HUES6 (cell line): ENCODE results near the gene TLR8.

Source experiments
- H3K27ac ChIP-seq: 2 replicates; pipeline ENCODE4 v1.7.0; 2013; ENCODE audit warnings: low read depth, mild to moderate bottlenecking, low read length, inconsistent platforms
- H3K27me3 ChIP-seq: 2 replicates; pipeline ENCODE4 v1.6.1; 2013; ENCODE audit warnings: low read length; ENCODE audit not compliant: control insufficient read depth, insufficient read depth
- H3K36me3 ChIP-seq: 2 replicates; pipeline ENCODE4 v1.6.1; 2013; ENCODE audit warnings: low read length; ENCODE audit not compliant: control insufficient read depth, insufficient read depth
- H3K4me1 ChIP-seq: 2 replicates; pipeline ENCODE4 v1.6.1; 2013; ENCODE audit warnings: low read length; ENCODE audit not compliant: control insufficient read depth, insufficient read depth
- H3K4me3 ChIP-seq: 2 replicates; pipeline ENCODE4 v1.5.1; 2013; ENCODE audit warnings: low read depth, low read length
- H3K9ac ChIP-seq: one replicate; pipeline ENCODE4 v1.6.1; 2013; ENCODE audit warnings: mild to moderate bottlenecking, low read length
- H3K9me3 ChIP-seq: 2 replicates; pipeline ENCODE4 v1.6.1; 2013; ENCODE audit warnings: low read depth, low read length; ENCODE audit not compliant: control insufficient read depth, insufficient read depth

TLR8 gene

DNA sequence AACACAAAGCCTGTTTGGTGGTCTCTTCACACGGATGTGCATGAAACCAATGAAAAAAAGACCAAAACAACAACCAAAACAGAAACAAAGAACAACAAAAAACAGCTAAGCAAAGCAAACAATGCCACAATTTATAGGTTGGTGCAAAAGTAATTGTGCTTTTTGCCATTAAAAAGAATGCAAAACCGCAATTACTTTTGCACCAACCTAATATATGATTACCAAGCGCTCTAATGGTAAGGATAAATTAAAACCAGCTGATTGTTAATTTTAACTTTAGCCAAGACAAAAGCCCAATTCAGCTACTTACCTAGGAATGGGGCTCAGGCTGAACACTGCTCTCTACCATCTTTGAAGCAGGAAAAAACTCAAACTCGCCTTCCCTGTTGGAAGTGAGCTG lies 39.1 kb downstream of the TLR8 start:
- no peak overlapping the region for H3K4me3 ChIP-seq
- no peaks in the 10 kb centered on the region for H3K9me3 ChIP-seq
- no peaks in the 10 kb centered on the region for H3K36me3 ChIP-seq
- peak overlapping the region; percentile 69 for H3K9ac ChIP-seq
- H3K27ac ChIP-seq = peak overlapping the region; percentile 73; the same call in 1 of the 2 replicates
- no peaks in the 10 kb centered on the region for H3K27me3 ChIP-seq
- H3K4me1 ChIP-seq = peaks cover 36% of the 10 kb centered on the region

DNA sequence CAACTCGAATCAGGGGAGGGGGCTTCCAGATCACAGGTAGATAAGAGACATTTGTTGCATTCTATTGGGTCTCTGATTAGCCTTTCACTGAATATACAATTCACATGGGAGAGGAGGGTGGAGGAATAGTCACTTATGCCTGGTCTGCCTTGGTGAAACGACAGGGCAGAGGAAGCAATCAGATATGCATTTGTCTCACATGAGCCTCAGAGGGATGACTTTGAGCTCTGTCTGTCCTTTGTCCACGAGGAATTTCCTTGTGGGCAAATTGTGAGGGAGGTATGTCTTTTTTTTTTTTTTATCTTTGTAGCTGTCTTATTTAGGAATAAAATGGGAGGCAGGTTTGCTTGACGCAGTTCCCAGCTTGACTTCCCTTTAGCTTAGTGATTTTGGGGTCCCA lies 40.0 kb downstream of the TLR8 start:
- peak overlapping the region; percentile 73; the same call in 1 of the 2 replicates for H3K27ac ChIP-seq
- peak overlapping the region; percentile 69 for H3K9ac ChIP-seq
- H3K4me3 ChIP-seq = no peak overlapping the region; the same call in 1 of the 2 replicates
- no peaks in the 10 kb centered on the region for H3K27me3 ChIP-seq
- no peaks in the 10 kb centered on the region for H3K36me3 ChIP-seq
- peaks cover 39% of the 10 kb centered on the region for H3K4me1 ChIP-seq
- H3K9me3 ChIP-seq = no peaks in the 10 kb centered on the region

- Histone ChIP-seq H3K4me3 (peak overlapping the region; percentile 6; the same call in 1 of the 2 replicates), H3K4me1 (peaks cover 39% of the 10 kb centered on the region), H3K9me3 (no peaks in the 10 kb centered on the region), H3K27ac (peak overlapping the region; percentile 73; the same call in 1 of the 2 replicates), H3K36me3 (no peaks in the 10 kb centered on the region), H3K27me3 (no peaks in the 10 kb centered on the region), H3K9ac (peak overlapping the region; percentile 72)
These were observed 40.6 kb downstream of the TLR8 start for GRCh38 chrX:12946838-12947544.

- H3K4me1 ChIP-seq = peaks cover 39% of the 10 kb centered on the region
- no peak overlapping the region for H3K4me3 ChIP-seq
- H3K27ac ChIP-seq = peak overlapping the region; percentile 63; the same call in 1 of the 2 replicates
- no peaks in the 10 kb centered on the region for H3K9me3 ChIP-seq
- H3K27me3 ChIP-seq = no peaks in the 10 kb centered on the region
- no peaks in the 10 kb centered on the region for H3K36me3 ChIP-seq
- peak overlapping the region; percentile 72 for H3K9ac ChIP-seq
These were observed 41.3 kb downstream of the TLR8 start for GRCh38 chrX:12947545-12948235.

GRCh38 chrX:12948495-12948894 lies 42.1 kb downstream of the TLR8 start:
- H3K4me3 ChIP-seq = no peak overlapping the region
- H3K27ac ChIP-seq = peak overlapping the region; percentile 63; the same call in 1 of the 2 replicates
- no peak overlapping the region for H3K9ac ChIP-seq
- no peaks in the 10 kb centered on the region for H3K27me3 ChIP-seq
- no peaks in the 10 kb centered on the region for H3K36me3 ChIP-seq
- H3K4me1 ChIP-seq = peaks cover 39% of the 10 kb centered on the region
- H3K9me3 ChIP-seq = no peaks in the 10 kb centered on the region

GRCh38 chrX:12949205-12949926 lies 42.9 kb downstream of the TLR8 start:
- no peak overlapping the region for H3K4me3 ChIP-seq
- H3K4me1 ChIP-seq = peaks cover 39% of the 10 kb centered on the region
- no peaks in the 10 kb centered on the region for H3K36me3 ChIP-seq
- H3K27ac ChIP-seq = no peak overlapping the region
- H3K9me3 ChIP-seq = no peaks in the 10 kb centered on the region
- no peaks in the 10 kb centered on the region for H3K27me3 ChIP-seq
- H3K9ac ChIP-seq = no peak overlapping the region

- H3K4me3 ChIP-seq = no peak overlapping the region
- no peaks in the 10 kb centered on the region for H3K36me3 ChIP-seq
- H3K27ac ChIP-seq = no peak overlapping the region
- peaks cover 39% of the 10 kb centered on the region for H3K4me1 ChIP-seq
- no peaks in the 10 kb centered on the region for H3K9me3 ChIP-seq
- no peaks in the 10 kb centered on the region for H3K27me3 ChIP-seq
- H3K9ac ChIP-seq = no peak overlapping the region
These were observed 43.7 kb downstream of the TLR8 start for GRCh38 chrX:12949927-12950656.

DNA sequence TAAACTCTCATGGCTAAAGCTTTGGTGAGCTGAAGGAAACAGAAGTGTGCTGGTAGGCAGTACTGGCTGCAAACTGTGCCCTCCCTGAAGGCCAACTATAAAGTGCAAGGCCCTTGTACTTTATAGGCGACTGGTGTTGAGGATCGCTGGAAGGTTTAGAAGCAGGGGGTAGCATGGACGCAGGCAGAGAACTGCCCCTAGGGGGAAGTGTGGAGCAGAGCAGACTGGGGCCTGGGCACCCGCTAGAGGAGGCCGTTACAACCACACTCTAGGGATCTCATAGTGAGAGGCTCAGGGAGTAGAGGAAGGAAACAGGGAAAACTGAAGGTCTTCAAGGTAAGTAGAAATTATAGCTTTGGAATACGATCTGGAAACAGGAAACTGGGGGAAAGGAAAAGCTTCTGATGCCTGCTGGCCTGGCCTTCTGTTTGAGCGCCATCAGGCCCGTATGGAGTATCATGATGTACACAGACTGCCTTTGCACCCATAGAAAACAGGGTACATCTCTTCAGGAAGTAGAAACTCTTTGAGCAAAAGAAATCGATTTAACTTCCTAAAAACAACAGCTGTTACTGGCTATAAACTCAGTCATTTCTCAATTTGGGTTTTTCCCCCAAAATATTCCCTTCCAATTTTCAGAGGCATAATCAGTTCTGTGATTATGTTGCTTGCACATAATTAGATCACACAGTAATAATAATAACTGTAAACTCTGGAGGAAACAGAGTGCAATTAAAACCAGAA lies 44.6 kb downstream of the TLR8 start:
- Histone ChIP-seq H3K27me3 (no peaks in the 10 kb centered on the region), H3K9me3 (no peaks in the 10 kb centered on the region), H3K27ac (no peak overlapping the region), H3K9ac (no peak overlapping the region), H3K36me3 (no peaks in the 10 kb centered on the region), H3K4me1 (peaks cover 35% of the 10 kb centered on the region), H3K4me3 (no peak overlapping the region)

- Histone ChIP-seq H3K9ac (no peak overlapping the region), H3K4me1 (peaks cover 35% of the 10 kb centered on the region), H3K9me3 (no peaks in the 10 kb centered on the region), H3K36me3 (no peaks in the 10 kb centered on the region), H3K27me3 (no peaks in the 10 kb centered on the region), H3K4me3 (no peak overlapping the region), H3K27ac (no peak overlapping the region)
These were observed 45.2 kb downstream of the TLR8 start for GRCh38 chrX:12951595-12951975.

- Histone ChIP-seq H3K27me3 (no peaks in the 10 kb centered on the region), H3K36me3 (no peaks in the 10 kb centered on the region), H3K4me3 (no peak overlapping the region), H3K27ac (no peak overlapping the region), H3K9ac (no peak overlapping the region), H3K4me1 (peaks cover 25% of the 10 kb centered on the region; the same call in 1 of the 2 replicates), H3K9me3 (no peaks in the 10 kb centered on the region)
These were observed 47.0 kb downstream of the TLR8 start for GRCh38 chrX:12953420-12953819.
